Thyroid gland (tissue), 4 donors: ENCODE results near the gene CCDC88C.

Experiments
- POLR2A ChIP-seq, 2 donors: fragments of 450-650 bp; IDR thresholded peaks; one replicate each; pipeline ENCODE4 v1.6.1; 2017; ENCODE audit warnings: antibody characterized with exemption in 2 of 2, mild to moderate bottlenecking in 2 of 2, moderate library complexity in 1 of 2
- TF ChIP-seq, protein P1 (sequence below), 6 experiments: fragments of 200-600 bp in 3 of 6; fragments of 450-650 bp in 3 of 6; sonication (generic) in 3 of 6; IDR thresholded peaks; one replicate each; pipeline ENCODE4 v1.5.1; 2016 to 2019; ENCODE audit warnings: antibody characterized with exemption in 6 of 6, mild to moderate bottlenecking in 2 of 6, inconsistent platforms in 1 of 6, moderate library complexity in 1 of 6

DNA sequence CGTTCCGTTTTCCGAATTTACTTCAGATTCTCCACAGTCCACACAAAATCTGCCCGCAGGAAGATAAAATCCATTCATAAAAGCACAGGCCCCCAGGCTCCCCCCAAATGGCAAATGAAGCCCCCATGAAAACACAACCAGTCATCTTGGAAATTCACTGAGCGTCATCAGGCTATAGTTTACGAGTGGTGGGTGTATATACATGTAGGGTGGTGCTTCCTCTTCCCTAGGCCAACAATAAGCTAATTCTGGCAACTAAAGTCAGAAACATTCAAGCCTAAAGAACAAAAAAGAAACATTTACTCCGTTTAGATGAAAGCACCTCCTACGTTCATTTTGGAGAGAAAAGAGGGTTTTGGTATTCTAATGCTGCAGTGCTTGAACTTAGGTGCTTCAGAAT is 179.0 kb downstream of the CCDC88C start:
- TF ChIP-seq, protein P1, sequence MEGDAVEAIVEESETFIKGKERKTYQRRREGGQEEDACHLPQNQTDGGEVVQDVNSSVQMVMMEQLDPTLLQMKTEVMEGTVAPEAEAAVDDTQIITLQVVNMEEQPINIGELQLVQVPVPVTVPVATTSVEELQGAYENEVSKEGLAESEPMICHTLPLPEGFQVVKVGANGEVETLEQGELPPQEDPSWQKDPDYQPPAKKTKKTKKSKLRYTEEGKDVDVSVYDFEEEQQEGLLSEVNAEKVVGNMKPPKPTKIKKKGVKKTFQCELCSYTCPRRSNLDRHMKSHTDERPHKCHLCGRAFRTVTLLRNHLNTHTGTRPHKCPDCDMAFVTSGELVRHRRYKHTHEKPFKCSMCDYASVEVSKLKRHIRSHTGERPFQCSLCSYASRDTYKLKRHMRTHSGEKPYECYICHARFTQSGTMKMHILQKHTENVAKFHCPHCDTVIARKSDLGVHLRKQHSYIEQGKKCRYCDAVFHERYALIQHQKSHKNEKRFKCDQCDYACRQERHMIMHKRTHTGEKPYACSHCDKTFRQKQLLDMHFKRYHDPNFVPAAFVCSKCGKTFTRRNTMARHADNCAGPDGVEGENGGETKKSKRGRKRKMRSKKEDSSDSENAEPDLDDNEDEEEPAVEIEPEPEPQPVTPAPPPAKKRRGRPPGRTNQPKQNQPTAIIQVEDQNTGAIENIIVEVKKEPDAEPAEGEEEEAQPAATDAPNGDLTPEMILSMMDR (IDR thresholded peaks at IDR 0.05), result no peak
- TF ChIP-seq POLR2A (IDR thresholded peaks at IDR 0.05), result no peak
